Prostate gland (tissue), 2 donors: ENCODE measurements around the gene VAMP1. TPM values are rescaled to one million over a fixed set of nuclear protein-coding genes. Genes with fewer than 3 reads are reported as not detected.

Experiments used
- DNase-seq: peaks from one replicate; pipeline ENCODE4 v3.0.0-alpha.2; 2019; ENCODE audit warnings: low spot score
- H3K27ac ChIP-seq, 2 donors: fragments of 200-600 bp; sonication (generic); 2 replicates each; pipeline ENCODE4 v1.5.1; 2017 to 2019
- H3K27me3 ChIP-seq: fragments of 200-600 bp; sonication (generic); replicated peaks from 2 replicates; pipeline ENCODE4 v1.5.1; 2019; ENCODE audit not compliant: insufficient read depth
- H3K36me3 ChIP-seq, 2 donors: fragments of 200-600 bp; sonication (generic); 1 replicate in 1 of 2; 2 replicates in 1 of 2; pipeline versions ENCODE4 v1.5.1 to v1.8.1; 2017 to 2019
- H3K4me1 ChIP-seq: fragments of 200-600 bp; sonication (generic); replicated peaks from 2 replicates; pipeline ENCODE4 v1.5.1; 2019
- H3K4me3 ChIP-seq, 2 donors: fragments of 200-600 bp; sonication (generic); 2 replicates each; pipeline ENCODE4 v1.5.1; 2017 to 2019
- H3K9me3 ChIP-seq: fragments of 200-600 bp; sonication (generic); 2 replicates; pipeline ENCODE4 v1.5.1; 2017
- POLR2A ChIP-seq: fragments of 450-650 bp; IDR thresholded peaks from one replicate; pipeline ENCODE4 v1.6.1; 2016; ENCODE audit warnings: antibody characterized with exemption, mild to moderate bottlenecking
- POLR2AphosphoS5 ChIP-seq: sonication (generic); formaldehyde crosslinking; IDR thresholded peaks from one replicate; pipeline ENCODE4 v1.6.1; 2017; ENCODE audit warnings: antibody characterized with exemption
- whole genome bisulfite sequencing: methylation state at CpG from one replicate; pipeline ENCODE4 v1.1.5; 2018; 5-methylcytosine and 5-hydroxymethylcytosine counted together
- intact Hi-C: fragments of 100-400 bp; cut with DNase I; formaldehyde crosslinking; loops from one replicate; pipeline ENCODE4 v1.14.2; 2022
- total RNA-seq, 2 donors: library from RNA; depleted of rRNA; stranded (reverse); fragments of >200 nt; gene quantifications; one replicate each; pipeline ENCODE4 v1.1.0, GENCODE V29; 2016
- TF ChIP-seq, protein P1 (sequence below), 4 experiments: fragments of 200-600 bp in 2 of 4; fragments of 450-650 bp in 2 of 4; sonication (generic) in 2 of 4; IDR thresholded peaks; 1 replicate in 3 of 4; 2 replicates in 1 of 4; pipeline ENCODE4 v1.5.1; 2016 to 2019; ENCODE audit warnings: antibody characterized with exemption in 4 of 4, mild to moderate bottlenecking in 2 of 4, moderate library complexity in 2 of 4

Gene VAMP1
- total RNA-seq, 2 donors from 2014 or later = 6.3 to 8.5 TPM

DNA sequence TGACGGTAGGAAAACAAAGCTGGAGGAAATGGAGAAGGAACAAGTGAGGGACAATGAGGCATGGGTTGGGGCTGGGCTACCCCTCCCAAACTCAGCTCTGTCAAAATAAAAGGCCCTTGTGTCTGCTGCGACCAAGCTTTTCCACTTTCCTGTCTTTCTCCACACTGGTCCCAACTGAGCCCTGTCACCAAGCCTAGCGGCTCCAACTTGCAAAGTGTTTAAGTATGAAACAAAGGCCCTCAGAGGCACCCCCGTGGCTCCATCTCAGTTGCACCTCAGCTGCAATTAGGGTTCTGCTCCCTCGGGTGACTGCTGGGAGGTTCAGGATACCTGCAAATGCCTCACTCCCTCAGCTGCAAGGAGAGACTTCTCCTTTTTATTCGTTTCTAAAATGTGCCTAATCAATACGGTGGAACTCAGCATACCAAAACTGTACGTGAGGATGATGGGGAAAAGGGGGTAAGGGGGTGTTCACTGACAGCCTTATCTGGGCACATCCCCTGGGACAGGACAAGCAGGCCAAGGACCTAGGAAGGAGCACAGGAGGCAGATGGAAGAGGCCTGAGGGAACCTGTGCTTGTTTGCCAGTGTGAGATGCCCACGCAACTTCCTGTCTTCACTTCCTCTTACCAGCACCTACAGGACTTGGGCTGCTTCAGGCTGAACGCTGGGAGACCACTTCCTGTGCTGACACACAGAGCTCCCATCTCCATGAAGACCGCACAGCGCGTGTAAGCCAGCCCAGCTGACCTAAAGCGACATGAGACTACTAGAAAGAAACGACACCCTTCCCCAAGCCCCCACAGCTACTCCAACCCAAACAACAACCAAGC lies 8.9 kb downstream of the VAMP1 start:
- H3K9me3 ChIP-seq = no peaks in the 10 kb centered on the region
- no peak overlapping the region for H3K4me3 ChIP-seq
- H3K27ac ChIP-seq = peak overlapping the region in 1 of 2 donors; percentile 10
- peaks cover 0 to 18% of the 10 kb centered on the region in 2 donors for H3K36me3 ChIP-seq
- no peaks in the 10 kb centered on the region for H3K27me3 ChIP-seq
- intact Hi-C loops = loop anchor here (2.0 kb wide), 1 partner anchor 135 kb away; no protein-coding TSS in a partner anchor
- no peaks in the 10 kb centered on the region for H3K4me1 ChIP-seq
- peak; percentile 24 for DNase-seq
- no peak for TF ChIP-seq POLR2AphosphoS5
- TF ChIP-seq, protein P1, sequence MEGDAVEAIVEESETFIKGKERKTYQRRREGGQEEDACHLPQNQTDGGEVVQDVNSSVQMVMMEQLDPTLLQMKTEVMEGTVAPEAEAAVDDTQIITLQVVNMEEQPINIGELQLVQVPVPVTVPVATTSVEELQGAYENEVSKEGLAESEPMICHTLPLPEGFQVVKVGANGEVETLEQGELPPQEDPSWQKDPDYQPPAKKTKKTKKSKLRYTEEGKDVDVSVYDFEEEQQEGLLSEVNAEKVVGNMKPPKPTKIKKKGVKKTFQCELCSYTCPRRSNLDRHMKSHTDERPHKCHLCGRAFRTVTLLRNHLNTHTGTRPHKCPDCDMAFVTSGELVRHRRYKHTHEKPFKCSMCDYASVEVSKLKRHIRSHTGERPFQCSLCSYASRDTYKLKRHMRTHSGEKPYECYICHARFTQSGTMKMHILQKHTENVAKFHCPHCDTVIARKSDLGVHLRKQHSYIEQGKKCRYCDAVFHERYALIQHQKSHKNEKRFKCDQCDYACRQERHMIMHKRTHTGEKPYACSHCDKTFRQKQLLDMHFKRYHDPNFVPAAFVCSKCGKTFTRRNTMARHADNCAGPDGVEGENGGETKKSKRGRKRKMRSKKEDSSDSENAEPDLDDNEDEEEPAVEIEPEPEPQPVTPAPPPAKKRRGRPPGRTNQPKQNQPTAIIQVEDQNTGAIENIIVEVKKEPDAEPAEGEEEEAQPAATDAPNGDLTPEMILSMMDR (IDR thresholded peaks at IDR 0.05) = no peak
- no peak for TF ChIP-seq POLR2A
- WGBS = 75% methylated on average over 15 of the region's 15 CpGs

DNA sequence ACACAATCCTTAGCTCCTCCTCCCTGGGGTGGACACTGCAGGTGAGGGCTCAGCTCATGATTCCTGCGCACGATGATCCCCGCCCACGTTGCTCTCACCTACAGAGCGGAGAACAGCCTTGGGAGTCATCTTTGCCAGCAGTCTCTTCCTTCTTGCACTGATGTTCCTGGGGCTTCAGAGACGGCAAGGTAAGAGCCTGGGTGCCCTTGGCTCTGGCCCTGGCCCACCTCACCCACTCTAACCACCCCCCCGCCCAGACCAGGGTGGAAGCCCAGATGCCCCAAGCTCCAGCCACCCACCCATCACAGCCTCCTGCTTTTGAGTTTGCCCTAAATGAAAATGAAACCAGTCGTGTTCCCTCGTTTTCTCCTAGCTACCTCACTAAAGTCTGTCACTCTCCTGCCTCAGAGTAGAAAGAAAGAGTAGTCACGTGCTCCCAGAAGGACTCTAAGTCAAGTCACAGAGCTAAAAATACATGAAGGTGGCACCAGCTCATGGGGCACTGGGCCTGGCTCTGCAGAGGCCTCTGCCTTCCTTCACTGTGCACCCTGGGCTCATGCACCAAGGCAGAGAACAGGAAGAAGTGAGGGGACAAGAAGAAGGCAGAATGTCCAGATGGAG lies 9.6 kb downstream of the VAMP1 start:
- DNase-seq = no peak
- intact Hi-C loops = no loop called here
- Histone ChIP-seq H3K27me3 (no peaks in the 10 kb centered on the region), H3K9me3 (no peaks in the 10 kb centered on the region), H3K4me1 (no peaks in the 10 kb centered on the region), H3K27ac (peak overlapping the region in 1 of 2 donors; percentile 10), H3K36me3 (peaks cover 0 to 18% of the 10 kb centered on the region in 2 donors), H3K4me3 (no peak overlapping the region)
- TF ChIP-seq POLR2A (no peak), POLR2AphosphoS5 (no peak)
- TF ChIP-seq, protein P1 (IDR thresholded peaks at IDR 0.05) = no peak
- WGBS = 77% methylated on average over 10 of the region's 10 CpGs

DNA sequence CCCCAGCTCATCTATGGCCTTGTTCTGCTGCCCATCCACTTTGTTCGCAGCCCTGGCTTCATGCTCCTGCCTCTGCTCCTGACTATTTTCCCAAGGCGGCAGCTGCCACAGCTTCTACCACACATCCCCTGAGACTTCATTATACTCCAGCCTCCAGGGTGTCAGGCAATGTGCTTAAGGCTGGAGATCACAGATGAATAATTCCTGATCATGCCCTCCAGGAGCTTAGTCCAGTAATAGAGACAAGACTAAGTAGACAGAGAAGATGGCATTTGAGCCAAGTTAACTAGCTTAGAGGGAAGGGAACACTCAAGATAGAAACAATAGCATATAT lies 11.5 kb downstream of the VAMP1 start:
- TF ChIP-seq, protein P1 (IDR thresholded peaks at IDR 0.05) = no peak
- TF ChIP-seq POLR2A = no peak
- no peak for TF ChIP-seq POLR2AphosphoS5
- WGBS = 100% methylated on average over 2 of the region's 2 CpGs
- peaks cover 0 to 18% of the 10 kb centered on the region in 2 donors for H3K36me3 ChIP-seq
- no peaks in the 10 kb centered on the region for H3K4me1 ChIP-seq
- H3K27me3 ChIP-seq = no peaks in the 10 kb centered on the region
- no peak overlapping the region for H3K4me3 ChIP-seq
- no peak overlapping the region for H3K27ac ChIP-seq
- intact Hi-C loops = no loop called here
- H3K9me3 ChIP-seq = no peaks in the 10 kb centered on the region
- no peak for DNase-seq

DNA sequence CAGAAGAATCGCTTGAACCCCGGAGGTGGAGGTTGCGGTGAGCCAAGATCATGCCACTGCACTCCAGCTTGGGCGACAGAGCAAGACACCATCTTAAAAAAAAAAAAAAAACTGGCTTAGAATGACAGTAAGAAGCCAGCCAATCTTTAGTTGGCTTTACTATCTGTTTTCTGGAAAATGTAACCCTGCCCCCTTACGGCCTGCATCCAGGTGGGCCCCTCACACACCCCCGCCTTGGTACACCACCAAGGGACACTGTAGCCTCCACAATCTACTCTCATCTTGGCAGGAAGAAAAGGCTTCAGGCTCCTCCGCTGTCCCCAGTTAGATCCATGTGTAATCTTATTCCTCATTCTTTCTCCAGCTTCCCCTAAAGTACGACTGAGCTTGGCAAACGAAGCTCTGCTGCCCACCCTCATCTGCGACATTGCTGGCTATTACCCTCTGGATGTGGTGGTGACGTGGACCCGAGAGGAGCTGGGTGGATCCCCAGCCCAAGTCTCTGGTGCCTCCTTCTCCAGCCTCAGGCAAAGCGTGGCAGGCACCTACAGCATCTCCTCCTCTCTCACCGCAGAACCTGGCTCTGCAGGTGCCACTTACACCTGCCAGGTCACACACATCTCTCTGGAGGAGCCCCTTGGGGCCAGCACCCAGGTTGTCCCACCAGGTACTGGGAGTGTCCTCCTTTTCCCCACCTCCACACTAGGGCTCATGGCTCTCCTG lies 12.0 kb downstream of the VAMP1 start:
- Histone ChIP-seq H3K9me3 (no peaks in the 10 kb centered on the region), H3K4me3 (no peak overlapping the region), H3K27me3 (no peaks in the 10 kb centered on the region), H3K36me3 (peaks cover 0 to 15% of the 10 kb centered on the region in 2 donors), H3K27ac (no peak overlapping the region), H3K4me1 (peaks cover under 1% of the 10 kb centered on the region)
- intact Hi-C loops = no loop called here
- no peak for DNase-seq
- WGBS = 90% methylated on average over 14 of the region's 14 CpGs
- TF ChIP-seq POLR2AphosphoS5 (no peak), POLR2A (no peak)
- TF ChIP-seq, protein P1 (IDR thresholded peaks at IDR 0.05) = no peak
